Measurements from ENCODE around the gene COLEC11.

COLEC11 gene

GRCh38 chr2:3679616-3680393, 84.9 kb downstream of the COLEC11 start:
- DNase-seq = no peak
- in situ Hi-C loops (cut with MboI; ENCODE audit: low pct_unique_long_range_greater_than_20kb, low sequenced_read_pairs) = no loop called here

- DNase-seq = no peak
- in situ Hi-C loops (cut with MboI; ENCODE audit: low pct_unique_long_range_greater_than_20kb, low sequenced_read_pairs) = no loop called here
These were observed 85.8 kb downstream of the COLEC11 start for GRCh38 chr2:3680548-3681345.

GRCh38 chr2:3681625-3682024, 86.7 kb downstream of the COLEC11 start:
- no peak for DNase-seq
- in situ Hi-C loops (cut with MboI; ENCODE audit: low pct_unique_long_range_greater_than_20kb, low sequenced_read_pairs) = no loop called here

GRCh38 chr2:3682811-3683210, 87.9 kb downstream of the COLEC11 start:
- in situ Hi-C loops (cut with MboI; ENCODE audit: low pct_unique_long_range_greater_than_20kb, low sequenced_read_pairs) = no loop called here
- no peak for DNase-seq

GRCh38 chr2:3683748-3684454, 89.0 kb downstream of the COLEC11 start:
- in situ Hi-C loops (cut with MboI; ENCODE audit: low pct_unique_long_range_greater_than_20kb, low sequenced_read_pairs) = no loop called here
- DNase-seq = no peak

GRCh38 chr2:3689998-3690748, 95.3 kb downstream of the COLEC11 start:
- DNase-seq = no peak
- in situ Hi-C loops (cut with MboI; ENCODE audit: low pct_unique_long_range_greater_than_20kb, low sequenced_read_pairs) = no loop called here

GRCh38 chr2:3692375-3692774, 97.5 kb downstream of the COLEC11 start:
- DNase-seq = peak; percentile 31
- in situ Hi-C loops (cut with MboI; ENCODE audit: low pct_unique_long_range_greater_than_20kb, low sequenced_read_pairs) = no loop called here

Data from KBM-7 (cell line).